Muscle layer of colon (tissue), 2 donors: ENCODE data around the gene ZNF77.
A peak's percentile ranks its signal among the peaks of the same experiment; 100 is the strongest.
"Not testable (repeated sequence)": the region's sequence is repeated elsewhere in the genome, so short reads cannot be mapped to it uniquely, and the experiment has no call there.

ENCODE experiments used
- H3K27ac ChIP-seq: one replicate; pipeline ENCODE4 v1.7.0; 2013; ENCODE audit warnings: low read depth, mild to moderate bottlenecking, low read length, moderate library complexity
- H3K27me3 ChIP-seq, 2 donors: one replicate each; pipeline ENCODE4 v1.7.0; 2013; ENCODE audit warnings: low read length in 2 of 2, mild to moderate bottlenecking in 2 of 2; ENCODE audit not compliant: insufficient read depth in 2 of 2, control insufficient read depth in 1 of 2
- H3K36me3 ChIP-seq: one replicate; pipeline ENCODE4 v1.7.0; 2013; ENCODE audit warnings: mild to moderate bottlenecking, low read length; ENCODE audit not compliant: insufficient read depth
- H3K4me1 ChIP-seq: one replicate; pipeline ENCODE4 v1.7.0; 2013; ENCODE audit warnings: mild to moderate bottlenecking, low read length; ENCODE audit not compliant: insufficient read depth
- H3K4me3 ChIP-seq, 2 donors: one replicate each; pipeline ENCODE4 v1.7.0; 2013; ENCODE audit warnings: low read length in 2 of 2, low read depth in 1 of 2, mild to moderate bottlenecking in 1 of 2, moderate library complexity in 1 of 2
- H3K9ac ChIP-seq: one replicate; pipeline ENCODE4 v1.7.0; 2013; ENCODE audit warnings: low read length
- H3K9me3 ChIP-seq: one replicate; pipeline ENCODE4 v1.7.0; 2013; ENCODE audit warnings: mild to moderate bottlenecking, low read length
- donor health status: abdominal sarcoma.
- donor health status: Adenocarcinoma of cecum.

ZNF77 gene

GRCh38 chr19:2967972-2968371 is 23.2 kb upstream of the ZNF77 start:
- H3K36me3 ChIP-seq, result no peaks in the 10 kb centered on the region

DNA sequence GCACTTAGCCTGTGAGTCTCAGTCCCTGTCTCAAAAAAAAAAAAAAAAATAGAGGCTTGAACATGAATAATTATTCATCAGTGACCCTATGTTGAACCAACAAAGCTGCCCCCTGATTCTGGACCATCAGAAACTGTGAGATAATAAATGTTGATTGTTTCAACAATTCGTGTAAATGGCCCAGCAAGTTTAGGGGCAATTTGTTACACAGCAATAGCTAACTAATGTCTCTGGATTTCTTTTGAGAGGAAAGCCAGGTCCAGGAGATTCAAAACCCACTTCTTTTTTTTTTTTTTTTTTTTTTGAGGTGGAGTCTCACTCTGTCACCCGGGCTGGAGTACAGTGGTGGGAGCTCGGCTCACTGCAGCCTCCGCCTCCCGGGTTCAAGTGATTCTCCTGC is 20.1 kb upstream of the ZNF77 start:
- Histone ChIP-seq H3K27ac (no peak overlapping the region), H3K27me3 (no peaks in the 10 kb centered on the region), H3K9me3 (no peaks in the 10 kb centered on the region), H3K9ac (no peak overlapping the region), H3K4me3 (no peak overlapping the region), H3K36me3 (no peaks in the 10 kb centered on the region), H3K4me1 (no peaks in the 10 kb centered on the region)

More at GRCh38 chr19:2967972-2968371, 23.2 kb upstream of the ZNF77 start:
- no peak overlapping the region for H3K9ac ChIP-seq
- H3K4me1 ChIP-seq, result no peaks in the 10 kb centered on the region
- H3K9me3 ChIP-seq, result no peaks in the 10 kb centered on the region
- H3K27ac ChIP-seq, result no peak overlapping the region
- H3K27me3 ChIP-seq, result no peaks in the 10 kb centered on the region
- no peak overlapping the region for H3K4me3 ChIP-seq

- H3K9ac ChIP-seq, H3K9me3 ChIP-seq, H3K4me3 ChIP-seq, H3K27me3 ChIP-seq, H3K4me1 ChIP-seq, H3K27ac ChIP-seq, H3K36me3 ChIP-seq: not testable (repeated sequence)
These were observed 18.9 kb upstream of the ZNF77 start for GRCh38 chr19:2963631-2964030.

- Histone ChIP-seq H3K27me3 (no peaks in the 10 kb centered on the region), H3K27ac (no peak overlapping the region), H3K4me3 (no peak overlapping the region), H3K4me1 (no peaks in the 10 kb centered on the region), H3K9me3 (no peaks in the 10 kb centered on the region), H3K9ac (no peak overlapping the region), H3K36me3 (no peaks in the 10 kb centered on the region)
These were observed 18.4 kb upstream of the ZNF77 start for GRCh38 chr19:2963122-2963521.

DNA sequence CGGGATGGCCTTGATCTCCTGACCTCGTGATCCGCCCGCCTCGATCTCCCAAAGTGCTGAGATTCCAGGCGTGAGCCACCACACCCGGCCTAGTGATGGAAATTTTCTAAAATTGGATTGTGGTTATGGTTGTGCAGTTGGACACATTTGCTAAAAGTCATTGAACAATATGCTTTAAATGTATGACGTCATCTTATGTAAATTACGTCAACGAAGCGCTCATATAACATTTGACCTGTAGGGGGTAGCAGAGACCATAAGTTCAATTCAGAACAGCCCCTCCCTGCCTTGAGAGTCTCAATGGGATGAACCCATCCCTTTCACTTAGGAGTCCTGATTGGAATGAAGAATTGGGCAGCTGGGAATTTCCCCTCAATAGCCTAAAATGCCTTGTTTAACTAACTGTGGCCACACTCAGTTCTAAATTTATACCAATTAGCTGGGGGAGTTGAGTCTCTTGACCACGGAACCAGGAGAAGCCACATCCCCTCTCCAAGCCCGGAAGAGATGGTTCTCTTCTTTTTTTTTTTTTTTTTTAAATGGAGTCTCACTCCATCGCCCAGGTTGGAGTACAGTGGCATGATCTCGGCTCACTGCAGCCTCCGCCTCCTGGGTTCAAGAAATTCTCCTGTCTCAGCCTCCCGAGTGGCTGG is 17.4 kb upstream of the ZNF77 start:
- Histone ChIP-seq H3K4me3 (no peak overlapping the region), H3K9me3 (no peaks in the 10 kb centered on the region), H3K4me1 (no peaks in the 10 kb centered on the region), H3K27me3 (no peaks in the 10 kb centered on the region), H3K27ac (no peak overlapping the region), H3K9ac (no peak overlapping the region), H3K36me3 (no peaks in the 10 kb centered on the region)

- no peaks in the 10 kb centered on the region for H3K4me1 ChIP-seq
- no peaks in the 10 kb centered on the region for H3K27me3 ChIP-seq
- H3K9me3 ChIP-seq, result no peaks in the 10 kb centered on the region
- no peak overlapping the region for H3K27ac ChIP-seq
- no peak overlapping the region for H3K4me3 ChIP-seq
- no peaks in the 10 kb centered on the region for H3K36me3 ChIP-seq
- no peak overlapping the region for H3K9ac ChIP-seq
These were observed 15.3 kb upstream of the ZNF77 start for GRCh38 chr19:2960120-2960519.

DNA sequence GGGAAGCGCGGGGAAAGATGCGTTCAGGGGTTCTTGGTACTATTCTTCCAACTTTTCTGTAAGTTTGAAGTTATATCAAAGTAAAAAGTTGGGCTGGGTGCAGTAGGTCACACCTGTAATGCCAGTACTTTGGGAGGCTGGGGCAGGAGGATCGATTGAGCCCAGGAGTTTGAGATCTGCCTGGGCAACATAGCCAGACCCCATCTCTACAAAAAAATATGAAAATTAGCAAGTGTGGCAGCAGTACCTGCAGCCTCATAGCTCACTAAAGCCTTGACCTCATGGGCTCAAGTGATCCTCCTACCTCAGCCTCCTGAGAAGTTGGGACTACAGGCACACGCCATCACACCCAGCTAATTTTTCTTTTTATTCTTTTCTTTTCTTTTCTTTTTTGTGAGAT is 12.4 kb upstream of the ZNF77 start:
- no peak overlapping the region for H3K27ac ChIP-seq
- H3K27me3 ChIP-seq, result no peaks in the 10 kb centered on the region
- H3K36me3 ChIP-seq, result no peaks in the 10 kb centered on the region
- H3K9ac ChIP-seq, result no peak overlapping the region
- H3K4me1 ChIP-seq, result no peaks in the 10 kb centered on the region
- H3K4me3 ChIP-seq, result no peak overlapping the region
- H3K9me3 ChIP-seq, result no peaks in the 10 kb centered on the region

GRCh38 chr19:2952953-2953481 is 8.2 kb upstream of the ZNF77 start:
- Histone ChIP-seq H3K27ac (no peak overlapping the region), H3K36me3 (no peaks in the 10 kb centered on the region), H3K4me3 (no peak overlapping the region), H3K27me3 (no peaks in the 10 kb centered on the region), H3K4me1 (peaks cover 8% of the 10 kb centered on the region), H3K9me3 (no peaks in the 10 kb centered on the region), H3K9ac (no peak overlapping the region)

DNA sequence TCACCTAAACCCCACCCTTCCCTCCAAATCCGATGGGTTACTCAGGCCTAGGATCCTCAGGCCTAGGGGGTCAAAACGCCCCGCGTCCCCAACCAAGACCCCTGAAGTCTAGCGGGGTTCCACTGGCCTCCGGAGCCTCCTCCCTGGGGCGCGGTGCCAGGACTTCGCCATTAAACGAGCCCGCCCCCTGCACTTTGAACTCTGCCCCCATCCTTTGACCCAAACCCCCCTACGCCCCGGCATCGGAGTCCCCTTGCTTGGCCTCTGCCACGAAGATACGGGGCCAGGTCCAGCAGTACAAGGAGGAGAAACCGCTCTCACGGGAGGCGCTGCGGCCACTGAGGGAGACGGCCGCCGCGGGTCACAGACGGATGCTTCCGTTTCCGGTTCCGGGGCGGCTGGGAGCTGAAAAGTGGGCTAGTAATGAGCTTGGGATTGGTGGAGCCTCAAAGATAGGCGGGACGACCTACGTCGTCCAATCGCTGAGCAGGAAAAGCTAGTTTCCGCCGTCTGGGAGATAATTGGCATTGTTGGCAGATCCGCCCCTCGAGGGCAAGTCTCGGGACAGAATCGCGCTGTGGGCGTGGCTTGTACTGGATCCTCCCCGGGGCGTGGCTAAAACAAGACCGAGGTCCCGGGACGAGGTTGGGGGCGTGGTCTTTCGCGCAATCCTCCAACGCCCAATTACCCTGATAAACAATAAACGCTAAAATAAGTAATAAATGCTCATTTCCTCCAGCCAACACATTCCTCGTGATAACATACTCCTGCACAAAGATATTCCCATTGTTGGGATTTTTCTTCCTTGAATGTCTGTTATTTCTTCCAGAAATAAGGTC is 5.7 kb upstream of the ZNF77 start:
- peaks cover 8% of the 10 kb centered on the region for H3K4me1 ChIP-seq
- H3K27ac ChIP-seq, result peak overlapping the region; percentile 78
- H3K9ac ChIP-seq, result peak overlapping the region; percentile 63
- H3K27me3 ChIP-seq, result no peaks in the 10 kb centered on the region
- H3K4me3 ChIP-seq, result peak overlapping the region; percentile 53 to 63
- H3K36me3 ChIP-seq, result no peaks in the 10 kb centered on the region
- H3K9me3 ChIP-seq, result no peaks in the 10 kb centered on the region

- no peaks in the 10 kb centered on the region for H3K36me3 ChIP-seq
- H3K4me3 ChIP-seq, result peak overlapping the region; percentile 53 to 63
- H3K27ac ChIP-seq, result peak overlapping the region; percentile 78
- peaks cover 8% of the 10 kb centered on the region for H3K4me1 ChIP-seq
- H3K9ac ChIP-seq, result peak overlapping the region; percentile 63
- H3K27me3 ChIP-seq, result no peaks in the 10 kb centered on the region
- no peaks in the 10 kb centered on the region for H3K9me3 ChIP-seq
These were observed 5.1 kb upstream of the ZNF77 start for GRCh38 chr19:2949939-2950285.

GRCh38 chr19:2945575-2946184 is 909 bp upstream of the ZNF77 start:
- H3K4me1 ChIP-seq, result peaks cover 16% of the 10 kb centered on the region
- peak overlapping the region; percentile 61 to 70 for H3K4me3 ChIP-seq
- H3K27me3 ChIP-seq, result no peaks in the 10 kb centered on the region
- H3K27ac ChIP-seq, result peak overlapping the region; percentile 90
- no peaks in the 10 kb centered on the region for H3K36me3 ChIP-seq
- H3K9me3 ChIP-seq, result no peaks in the 10 kb centered on the region
- H3K9ac ChIP-seq, result peak overlapping the region; percentile 34
